Measurements from ENCODE around the gene HCRTR1.
A peak's percentile ranks its signal among the peaks of the same experiment; 100 is the strongest.

HCRTR1 gene

DNA sequence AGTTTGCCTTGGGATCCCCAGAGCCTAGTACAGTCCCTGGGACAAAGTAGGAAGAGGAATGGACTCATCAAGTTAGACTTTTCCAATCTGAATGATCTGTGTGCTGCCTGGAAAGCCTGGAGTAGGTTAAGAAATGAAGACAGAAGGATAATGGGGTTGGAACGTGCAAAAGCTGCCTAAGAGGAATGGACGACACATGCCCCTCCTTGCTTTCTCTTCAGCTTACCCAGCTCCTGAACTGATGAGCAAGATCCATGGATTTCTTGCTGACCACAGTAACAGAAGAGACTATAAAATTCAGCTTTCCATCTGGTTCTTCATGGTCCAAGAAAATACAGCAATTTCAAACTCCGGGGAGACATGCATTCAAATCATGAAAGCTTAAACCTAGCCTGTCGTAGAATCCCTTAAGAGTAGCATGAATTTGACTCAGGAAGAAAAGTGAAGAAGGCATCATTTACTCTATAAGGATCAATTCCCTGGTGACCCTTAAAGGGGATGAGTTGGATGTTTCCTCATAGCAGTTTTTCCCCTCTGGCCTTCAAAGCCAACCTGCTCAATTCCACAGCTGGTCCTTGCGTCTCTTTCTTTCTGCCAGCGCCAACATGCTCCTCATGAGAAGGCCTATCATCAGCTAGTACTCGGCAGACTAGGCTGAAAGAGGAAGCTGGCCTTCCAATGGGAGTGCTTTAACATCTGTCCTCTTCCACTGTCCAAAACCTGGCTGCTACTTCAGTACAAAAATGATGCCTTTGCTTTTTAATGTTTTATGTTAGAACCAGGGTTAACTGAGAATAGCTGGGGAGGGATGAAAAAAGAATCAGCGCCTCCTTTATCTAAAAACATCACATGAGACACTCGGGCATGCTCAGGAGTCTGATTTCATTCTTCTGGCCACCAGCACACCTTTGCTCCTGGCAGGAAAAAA lies 32.9 kb downstream of the HCRTR1 start:
- no peak for DNase-seq

DNA sequence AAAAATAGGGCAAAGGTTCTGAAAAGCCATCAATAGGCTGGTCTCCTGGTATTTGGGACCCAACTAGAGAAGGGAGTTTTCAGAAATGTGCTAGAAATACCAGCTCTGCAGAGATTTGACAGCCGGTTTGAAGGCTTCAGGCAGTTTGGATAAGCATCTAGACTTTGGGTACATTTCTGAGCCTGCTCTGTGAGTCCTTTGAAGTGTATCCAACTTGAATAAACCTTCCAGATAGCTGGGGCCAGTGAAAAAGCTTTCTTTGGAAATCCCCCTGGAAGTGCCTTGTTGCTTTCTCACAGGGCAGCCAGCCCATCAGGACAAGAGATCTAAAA lies 33.6 kb downstream of the HCRTR1 start:
- no peak for DNase-seq

DNA sequence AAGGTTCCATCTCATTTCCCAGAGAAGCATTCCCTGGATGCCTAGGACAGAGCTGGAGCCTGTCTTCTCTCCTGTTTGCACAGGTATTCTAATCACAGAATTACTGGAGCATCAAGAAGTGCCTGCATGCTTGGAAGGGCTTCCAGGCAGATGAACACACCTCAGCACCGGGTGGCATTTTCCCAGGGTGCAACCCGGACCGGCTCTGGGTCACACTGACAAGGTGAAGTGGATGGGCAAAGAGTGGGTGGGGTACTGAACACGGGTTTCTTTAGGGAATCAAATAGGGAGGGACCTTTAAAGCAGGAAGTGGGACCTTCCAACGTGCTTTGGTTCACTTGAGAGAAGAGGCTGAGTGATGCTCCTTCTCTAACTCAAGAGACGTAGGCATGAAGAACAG lies 34.3 kb downstream of the HCRTR1 start:
- DNase-seq = no peak

- DNase-seq = no peak
These were observed 35.5 kb downstream of the HCRTR1 start for GRCh38 chr1:31652891-31653499.

DNA sequence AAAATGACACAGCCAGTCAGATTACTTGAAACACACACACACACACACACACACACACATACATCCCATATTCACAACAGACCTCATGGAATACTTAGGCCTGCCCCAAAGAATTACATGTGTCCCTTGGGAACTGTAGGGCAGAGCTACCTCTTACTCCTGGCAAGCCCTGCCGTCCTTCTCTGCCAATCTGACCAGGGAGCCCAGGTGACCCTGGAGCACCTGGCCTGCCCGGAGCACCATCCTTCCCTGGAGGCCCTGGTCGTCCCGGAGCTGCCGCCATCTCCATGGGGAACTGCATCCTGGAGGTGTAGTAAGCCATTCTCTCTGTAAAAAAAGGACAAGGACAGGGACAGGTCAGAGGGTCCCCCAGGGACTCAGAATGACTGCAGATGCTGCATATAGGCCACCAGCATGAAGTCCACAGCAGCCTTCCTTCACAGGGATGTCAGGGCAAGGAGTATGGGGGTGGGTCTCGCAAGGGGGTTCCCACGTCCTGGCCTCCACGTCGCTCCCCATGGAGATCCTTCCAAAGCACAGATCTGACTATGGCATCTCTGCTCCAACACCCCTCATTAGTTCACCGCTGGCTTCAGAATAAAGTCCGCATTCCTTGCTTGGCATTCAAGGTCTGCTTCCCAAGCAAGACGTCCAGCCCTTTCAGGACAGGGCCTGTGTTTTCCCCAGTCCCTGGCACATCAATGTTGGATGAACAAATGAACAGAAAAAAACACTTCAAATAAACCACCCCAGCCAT lies 36.4 kb downstream of the HCRTR1 start:
- DNase-seq = no peak

GRCh38 chr1:31654474-31654776 lies 36.9 kb downstream of the HCRTR1 start:
- DNase-seq = no peak

GRCh38 chr1:31655104-31655503 lies 37.6 kb downstream of the HCRTR1 start:
- DNase-seq = no peak

DNA sequence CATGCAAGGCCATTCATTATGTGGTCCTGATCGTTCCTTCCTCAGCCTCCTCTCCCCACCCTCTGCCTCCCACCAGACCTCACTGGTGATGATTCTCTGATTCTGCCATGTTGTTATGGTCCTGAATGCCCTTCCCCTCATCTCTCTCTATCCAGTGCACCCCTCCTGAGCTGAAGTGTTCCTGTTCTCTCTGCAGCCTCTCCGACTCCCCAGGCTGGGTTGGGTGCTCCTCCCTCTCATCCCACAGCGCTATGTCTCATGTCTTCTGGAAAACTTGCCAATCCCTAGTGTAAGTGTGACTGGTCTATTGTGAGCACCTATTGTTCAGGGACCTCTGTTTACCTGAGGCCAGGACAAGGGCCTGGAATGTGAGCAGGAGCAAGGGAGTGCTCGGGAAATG lies 38.3 kb downstream of the HCRTR1 start:
- no peak for DNase-seq

DNA sequence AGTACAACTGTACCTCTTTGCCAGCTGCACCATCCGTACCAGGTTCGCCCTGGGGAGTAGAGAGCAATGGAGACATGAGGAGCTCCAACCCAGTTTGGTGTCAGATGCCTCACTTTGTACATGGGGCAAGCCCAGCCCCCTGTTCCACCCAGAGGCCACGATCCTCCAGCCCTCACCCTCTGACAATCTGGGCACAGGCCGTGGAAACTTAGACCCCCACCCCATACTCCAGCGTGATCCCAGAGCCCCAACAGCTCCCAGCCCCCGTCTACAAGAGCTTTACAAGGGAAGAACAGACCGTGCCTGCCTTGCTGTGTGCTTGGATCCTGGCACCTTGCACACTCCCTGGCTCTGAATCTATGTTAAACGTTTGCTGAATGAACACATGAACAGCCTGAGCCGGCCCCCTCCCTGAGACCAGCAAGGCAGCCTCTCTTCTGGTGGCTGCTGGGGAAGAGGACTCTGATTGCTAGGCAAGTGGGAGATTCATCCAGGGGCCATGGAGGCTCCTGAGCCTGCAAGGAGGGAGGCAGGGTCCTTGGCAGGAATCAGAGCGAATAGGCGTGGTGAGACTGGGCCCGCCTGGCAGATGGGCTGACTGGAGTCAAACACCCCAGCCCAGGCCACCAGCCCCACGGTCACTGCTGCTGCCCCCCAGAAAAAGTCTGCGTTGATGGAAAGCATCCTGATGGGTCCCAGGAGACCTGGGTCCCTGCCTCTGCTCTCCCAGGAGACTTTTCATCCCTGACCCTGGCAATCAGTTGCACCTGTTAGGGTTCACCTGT lies 39.7 kb downstream of the HCRTR1 start:
- DNase-seq = no peak

- DNase-seq = no peak
These were observed 40.6 kb downstream of the HCRTR1 start for GRCh38 chr1:31657972-31658510.

GRCh38 chr1:31658721-31659120 lies 41.2 kb downstream of the HCRTR1 start:
- no peak for DNase-seq

DNA sequence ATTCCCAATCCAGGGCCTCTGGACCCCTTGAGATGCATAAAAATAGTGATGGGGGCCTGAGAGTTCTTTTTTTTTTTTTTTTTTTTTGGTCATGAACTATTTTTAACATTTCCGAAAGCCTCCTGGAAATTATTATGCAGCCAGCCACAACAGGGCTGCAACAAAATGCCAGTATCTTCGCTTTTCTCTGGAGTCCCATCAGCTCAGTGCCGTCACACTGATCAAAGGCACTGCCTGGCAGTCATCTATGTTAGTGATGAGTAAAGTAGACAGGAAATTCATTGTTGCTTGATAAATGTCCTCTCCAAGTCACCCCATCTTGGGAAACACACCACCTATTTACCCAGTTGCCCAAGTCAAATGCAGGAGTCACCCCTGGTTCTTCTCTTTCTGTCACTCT lies 42.4 kb downstream of the HCRTR1 start:
- no peak for DNase-seq

DNA sequence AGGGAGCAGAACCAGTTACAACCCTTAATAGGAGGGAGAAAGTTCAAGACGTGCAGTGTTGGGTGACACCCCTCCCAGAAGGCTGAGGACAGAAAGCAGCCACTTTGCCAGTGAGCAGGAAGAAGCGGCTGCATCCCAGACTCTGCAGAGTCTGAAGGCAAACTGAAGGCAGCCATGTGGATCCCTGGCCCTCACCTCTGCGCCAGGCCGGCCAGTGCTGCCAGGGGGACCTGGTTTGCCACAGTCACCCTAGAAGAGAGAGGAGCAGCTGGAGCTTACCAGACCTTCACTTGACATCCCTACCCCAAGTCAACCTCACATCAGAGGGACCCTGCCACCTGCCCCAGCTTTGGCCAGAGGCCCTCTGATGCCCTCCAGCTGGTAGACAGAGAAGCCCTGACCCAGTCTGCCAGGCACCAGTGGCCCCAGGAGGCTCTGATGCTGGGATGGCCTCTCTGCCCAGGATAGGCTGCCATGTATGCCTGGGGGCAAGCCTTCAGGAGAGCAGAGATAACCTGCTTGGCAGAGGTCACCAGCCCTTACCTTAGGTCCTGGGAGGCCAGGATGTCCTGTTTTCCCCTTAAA lies 43.5 kb downstream of the HCRTR1 start:
- DNase-seq = no peak

- DNase-seq = no peak
These were observed 44.4 kb downstream of the HCRTR1 start for GRCh38 chr1:31661856-31662255.

GRCh38 chr1:31662463-31662862 lies 45.0 kb downstream of the HCRTR1 start:
- no peak for DNase-seq

GRCh38 chr1:31663622-31664452 lies 46.3 kb downstream of the HCRTR1 start:
- peak; percentile 31 for DNase-seq

DNA sequence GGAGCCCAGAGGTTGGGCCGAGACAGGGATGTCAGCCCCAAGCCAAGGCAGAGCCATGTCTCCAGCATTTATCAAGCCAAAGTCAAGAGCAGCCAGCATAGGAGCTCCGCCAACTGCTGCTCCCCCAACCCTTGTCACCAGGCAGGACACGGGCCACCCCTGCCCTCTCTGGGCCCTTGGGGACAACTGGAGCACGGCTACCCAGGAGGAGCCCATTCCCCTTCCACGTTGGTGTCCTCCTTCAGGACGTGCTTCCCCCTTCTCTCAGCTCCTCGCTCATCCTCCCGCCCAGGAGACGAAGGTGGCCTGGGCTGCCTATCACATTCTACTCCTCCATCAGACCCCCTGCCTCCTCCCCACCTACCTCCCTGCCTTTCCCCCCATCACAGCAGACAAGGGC lies 47.0 kb downstream of the HCRTR1 start:
- no peak for DNase-seq

DNA sequence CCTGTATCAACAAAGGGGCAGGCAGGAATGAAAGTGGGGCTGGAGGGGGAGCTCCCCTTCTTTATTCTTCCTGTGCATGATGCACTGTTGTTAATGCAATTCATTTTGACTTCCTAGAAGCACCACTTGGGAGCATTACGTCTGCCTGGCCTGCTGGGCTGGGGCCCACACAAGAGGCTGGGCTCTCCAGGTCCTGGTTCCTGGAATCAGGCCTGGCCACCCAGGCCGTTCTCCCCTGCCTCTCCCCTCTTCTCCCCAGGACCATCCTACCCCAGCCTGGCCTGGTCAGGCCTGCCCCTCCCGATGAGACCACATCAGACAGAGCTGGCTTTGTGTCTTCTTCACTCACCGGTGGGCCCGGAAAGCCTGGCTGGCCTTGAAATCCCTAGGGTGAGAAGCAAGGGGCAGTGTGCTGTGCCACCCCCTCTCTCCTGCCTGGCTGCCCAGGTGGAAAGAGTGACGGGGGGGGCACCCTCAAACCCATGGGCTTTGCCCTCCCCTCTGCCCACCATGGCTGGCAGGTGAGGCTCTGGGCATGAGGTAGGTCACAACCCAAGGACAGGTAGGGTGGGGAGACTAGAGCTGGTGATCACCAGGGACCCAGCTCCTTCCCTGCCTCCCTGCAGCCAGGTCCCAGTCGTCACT lies 47.9 kb downstream of the HCRTR1 start:
- DNase-seq = no peak

DNA sequence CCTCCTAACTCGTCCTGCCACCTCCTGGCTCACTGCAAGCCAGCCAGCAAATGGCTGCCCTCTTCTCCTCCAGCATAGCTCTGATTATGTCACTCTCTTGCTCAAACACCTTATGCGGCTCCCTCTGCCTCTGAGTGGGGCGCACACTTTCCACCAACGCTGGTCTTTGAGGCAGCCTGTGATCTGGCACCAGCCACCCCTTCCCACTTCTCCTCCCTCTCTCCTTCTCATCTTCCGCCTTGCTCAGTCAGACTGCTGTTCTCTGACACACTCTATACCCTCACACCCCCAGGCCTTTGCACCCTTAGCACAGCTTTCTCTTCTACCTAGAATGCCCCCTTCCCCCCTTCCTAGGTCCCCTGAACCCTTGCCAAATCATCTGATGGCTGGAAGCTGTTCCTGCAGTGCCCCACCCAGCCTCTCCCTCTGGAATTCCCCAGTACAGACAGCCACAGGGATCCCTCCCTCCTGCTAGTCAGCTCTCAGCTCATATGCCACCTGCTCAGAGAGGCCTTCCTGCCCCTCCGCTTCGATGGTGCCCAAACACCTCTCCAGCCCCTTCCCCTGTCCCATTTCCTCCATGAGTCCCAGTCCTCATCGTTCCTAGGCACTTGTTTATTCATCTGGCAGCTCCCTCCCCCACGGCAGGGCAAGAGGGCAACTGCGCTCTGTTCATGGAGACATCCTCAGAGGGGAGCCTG lies 48.9 kb downstream of the HCRTR1 start:
- DNase-seq = no peak

DNA sequence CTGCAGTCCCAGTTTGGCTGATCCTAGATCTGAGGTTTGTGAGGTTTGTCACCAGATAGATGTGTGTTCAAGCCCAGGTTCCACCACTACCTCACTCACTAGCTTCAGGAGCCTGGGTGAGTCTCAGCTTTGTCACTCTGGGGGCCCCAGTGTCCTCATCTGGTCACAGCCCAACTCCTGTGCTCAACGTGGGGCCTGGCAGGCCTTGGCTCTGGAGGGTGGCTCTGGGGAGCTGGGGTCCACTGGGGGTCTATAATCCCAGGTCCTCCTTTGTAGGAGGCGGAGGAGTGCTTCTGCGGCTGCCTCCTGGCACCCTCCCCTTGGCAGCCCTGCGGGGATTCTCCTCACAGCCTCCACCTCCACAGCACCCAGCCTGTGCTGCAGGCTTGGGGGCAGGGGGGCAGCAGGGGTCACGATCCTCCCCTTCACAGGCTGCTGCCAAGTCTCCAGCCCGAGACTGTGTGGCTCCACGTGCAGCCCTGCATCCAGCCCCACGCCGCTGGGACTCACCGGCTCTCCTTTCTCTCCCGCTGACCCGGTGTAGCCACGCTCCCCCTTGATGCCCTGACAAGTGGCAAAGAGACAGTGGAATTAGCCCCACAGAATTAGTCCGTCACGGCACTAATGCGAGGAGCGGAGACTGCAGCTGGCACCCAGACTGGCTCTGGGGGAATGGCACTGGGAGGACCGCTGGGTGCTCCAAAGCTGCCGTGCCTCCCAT lies 49.7 kb downstream of the HCRTR1 start:
- DNase-seq = no peak
